GM21381 (cell line): ENCODE data around the gene ZNF385A.

Source experiments
- ATAC-seq: cut with Tn5 transposase; IDR thresholded peaks from one replicate; pipeline ENCODE4 v1.9.1; 2021; ENCODE audit warnings: mild to moderate bottlenecking, moderate library complexity; ENCODE audit not compliant: unreplicated experiment

Gene ZNF385A

GRCh38 chr12:54416687-54417603, 32.4 kb upstream of the ZNF385A start:
- no peak for ATAC-seq

GRCh38 chr12:54415221-54415929, 30.8 kb upstream of the ZNF385A start:
- ATAC-seq, result no peak

GRCh38 chr12:54413284-54414190, 29.0 kb upstream of the ZNF385A start:
- peak; percentile 74 for ATAC-seq

GRCh38 chr12:54412786-54413185, 28.3 kb upstream of the ZNF385A start:
- ATAC-seq, result no peak

GRCh38 chr12:54412348-54412747, 27.8 kb upstream of the ZNF385A start:
- ATAC-seq, result no peak

- no peak for ATAC-seq
These were observed 27.1 kb upstream of the ZNF385A start for GRCh38 chr12:54411391-54412241.

GRCh38 chr12:54409267-54409666, 24.7 kb upstream of the ZNF385A start:
- no peak for ATAC-seq

- no peak for ATAC-seq
These were observed 22.8 kb upstream of the ZNF385A start for GRCh38 chr12:54407183-54407905.

GRCh38 chr12:54405573-54405972, 21.0 kb upstream of the ZNF385A start:
- ATAC-seq, result no peak

GRCh38 chr12:54405106-54405505, 20.6 kb upstream of the ZNF385A start:
- ATAC-seq, result no peak

GRCh38 chr12:54404061-54405004, 19.8 kb upstream of the ZNF385A start:
- no peak for ATAC-seq

GRCh38 chr12:54401119-54401518, 16.6 kb upstream of the ZNF385A start:
- no peak for ATAC-seq

- ATAC-seq, result peak; percentile 79
These were observed 14.7 kb upstream of the ZNF385A start for GRCh38 chr12:54398995-54399793.

- no peak for ATAC-seq
These were observed 13.7 kb upstream of the ZNF385A start for GRCh38 chr12:54398218-54398617.

GRCh38 chr12:54397157-54397556, 12.6 kb upstream of the ZNF385A start:
- no peak for ATAC-seq

GRCh38 chr12:54395545-54395944, 11.0 kb upstream of the ZNF385A start:
- no peak for ATAC-seq

- no peak for ATAC-seq
These were observed 10.5 kb upstream of the ZNF385A start for GRCh38 chr12:54394986-54395385.
